Breast epithelium (tissue), 3 donors: ENCODE measurements around the gene FSTL4.

ENCODE experiments used
- POLR2A ChIP-seq: fragments of 450-650 bp; IDR thresholded peaks from one replicate; pipeline ENCODE4 v1.6.1; 2016; ENCODE audit warnings: antibody characterized with exemption, mild to moderate bottlenecking, moderate library complexity
- POLR2AphosphoS5 ChIP-seq, 3 donors: sonication (generic); formaldehyde crosslinking; IDR thresholded peaks; one replicate each; pipeline ENCODE4 v1.6.1; 2017; ENCODE audit warnings: antibody characterized with exemption in 3 of 3

DNA sequence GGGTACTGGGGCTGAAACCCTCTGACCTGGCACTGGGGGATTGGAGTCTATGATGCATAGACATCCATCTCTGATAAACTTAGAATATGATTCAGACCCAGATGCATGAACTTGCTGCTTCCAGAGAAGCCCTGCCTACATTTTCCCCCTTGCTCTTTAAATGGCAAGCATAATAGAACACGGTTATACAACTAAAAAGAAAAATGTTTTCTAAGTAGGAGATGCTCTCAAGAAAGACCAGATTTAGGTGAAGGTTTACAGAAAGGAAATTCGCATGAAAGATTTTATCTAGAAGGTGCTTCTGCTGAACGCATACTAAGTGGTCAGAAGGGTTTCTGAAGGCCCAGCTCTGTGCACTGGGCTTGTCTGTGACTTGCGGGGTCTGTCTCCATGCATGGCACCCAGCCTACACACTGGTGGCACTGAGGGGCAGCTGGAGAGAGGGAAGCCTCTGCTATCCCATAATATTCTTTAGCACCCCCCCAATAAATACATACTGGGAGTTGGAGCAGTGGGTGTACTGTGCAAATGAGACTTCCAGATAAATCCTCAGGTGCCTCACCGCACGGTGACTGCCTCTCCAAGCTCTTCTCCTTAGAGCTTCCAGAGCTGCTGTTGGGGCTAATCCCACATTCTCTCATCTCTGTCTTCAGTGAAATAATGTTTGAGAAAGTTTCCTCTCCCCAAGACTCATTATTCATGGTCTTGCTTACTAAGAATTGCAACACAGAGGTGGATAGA, 114.6 kb downstream of the FSTL4 start:
- no peak for TF ChIP-seq POLR2AphosphoS5 (IDR thresholded peaks at IDR 0.05)
- no peak for TF ChIP-seq POLR2A
